Heart left ventricle (tissue), 16 donors: ENCODE results near the gene SEC61A1. TPM values are rescaled to one million over a fixed set of nuclear protein-coding genes. Genes with fewer than 3 reads are reported as not detected.
A peak's percentile ranks its signal among the peaks of the same experiment; 100 is the strongest.

Experiments used
- ATAC-seq, 4 donors: fragments of 200-7000 bp; cut with Tn5 transposase; one replicate each; pipeline ENCODE4 v1.9.1; 2020 to 2022; ENCODE audit warnings: moderate library complexity in 4 of 4, mild to moderate bottlenecking in 3 of 4, moderate number of reproducible peaks in 1 of 4
- DNase-seq, 5 donors: peaks; one replicate each; pipeline ENCODE4 v3.0.0-alpha.2; 2020
- H3K27ac ChIP-seq, 12 donors: fragments of 200-600 bp; sonication (generic) in 4 of 12; one replicate each; pipeline versions ENCODE4 v1.5.0 to v1.8.0; 2016 to 2022; ENCODE audit warnings: mild to moderate bottlenecking in 2 of 12
- H3K27me3 ChIP-seq, 9 donors: fragments of 200-600 bp; sonication (generic) in 2 of 9; one replicate each; pipeline versions ENCODE4 v1.5.1 to v1.8.0; 2016 to 2022; ENCODE audit warnings: mild to moderate bottlenecking in 3 of 9
- H3K36me3 ChIP-seq, 9 donors: fragments of 200-600 bp; sonication (generic) in 2 of 9; one replicate each; pipeline versions ENCODE4 v1.5.0 to v1.8.0; 2018 to 2022; ENCODE audit warnings: mild to moderate bottlenecking in 2 of 9
- H3K4me1 ChIP-seq, 12 donors: fragments of 200-600 bp; sonication (generic) in 4 of 12; one replicate each; pipeline versions ENCODE4 v1.5.0 to v1.8.0; 2016 to 2022; ENCODE audit warnings: mild to moderate bottlenecking in 3 of 12
- H3K4me3 ChIP-seq, 12 donors: fragments of 200-600 bp; sonication (generic) in 4 of 12; one replicate each; pipeline versions ENCODE4 v1.5.0 to v1.8.0; 2017 to 2022; ENCODE audit warnings: mild to moderate bottlenecking in 9 of 12, moderate library complexity in 4 of 12
- H3K9me3 ChIP-seq, 12 donors: fragments of 200-600 bp; sonication (generic) in 4 of 12; one replicate each; pipeline versions ENCODE4 v1.5.0 to v1.8.0; 2016 to 2022; ENCODE audit warnings: mild to moderate bottlenecking in 1 of 12
- CTCF ChIP-seq, 12 donors: fragments of 200-600 bp; sonication (generic) in 4 of 12; IDR thresholded peaks; one replicate each; pipeline versions ENCODE4 v1.5.0 to v1.8.0; 2018 to 2022; ENCODE audit warnings: antibody characterized with exemption in 12 of 12, mild to moderate bottlenecking in 5 of 12
- POLR2A ChIP-seq, 2 donors: fragments of 450-650 bp; IDR thresholded peaks; one replicate each; pipeline ENCODE4 v1.6.1; 2017; ENCODE audit warnings: antibody characterized with exemption in 2 of 2, mild to moderate bottlenecking in 2 of 2, moderate library complexity in 2 of 2
- WGBS, 4 donors: extraction: QIAGEN DNeasy Blood & Tissue Kit in 2 of 4; methylation state at CpG; one replicate each; pipeline versions ENCODE4 v1.1.5 to v1.1.7; 2013 to 2018; 5-methylcytosine and 5-hydroxymethylcytosine counted together
- intact Hi-C, 10 donors: fragments of 100-400 bp; cut with DNase I; formaldehyde crosslinking; loops; one replicate each; pipeline versions ENCODE4 v1.11.1 to v1.14.2; 2022
- polyA plus RNA-seq, 2 donors: library from polyadenylated mRNA; stranded (reverse); fragments of 200-250 nt; gene quantifications; one replicate each; pipeline ENCODE4 v1.2.3, GENCODE V29; 2013
- total RNA-seq, 9 donors: library from RNA; depleted of rRNA in 2 of 9; stranded (reverse); fragments of >200 nt in 2 of 9; fragmentation: NEBNext Ultra II Directional in 3 of 9; extraction: Animal tissue kit (Norgen Biotek cat#: 25700) in 3 of 9; gene quantifications; one replicate each; pipeline versions ENCODE4 v1.1.0 to v1.2.4, GENCODE V29; 2016 to 2023
- donor health status: ischemic (EF 13 %, LVEDD 7.1; RV severe dilation, severe dysfunction).
- donor health status: healthy with polysubstance abuse.
- donor health status: DM: no; HTN: yes; CAD: no.
- donor health status: DM: no; HTN: no; CAD: no.
- donor health status: ischemic (EF 25% LVEDD 6.9; RV normal size, moderate dysfunction).
- donor health status: ischemic (EF 25% LVEDD 5.7; RV mildly dilated, moderate dysfunction).
- donor health status: healthy.
- donor health status: DM: yes; HTN: yes; CAD: no.
- donor health status: ischemic (EF 35%, LVEDD 5.7; RV mildly dilated, moderate dysfunction).
- donor health status: nonischemic (EF 11% LVEDD 7.7; RV severe dilation, severe dysfunction).
- donor health status: DM: yes; HTN: yes; CAD: no.
- donor health status: PGD.
- donor health status: ischemic (EF 29% LVEDD 5.4; RV normal size, mild dysfunction).
- donor health status: nonischemic (EF 23%, LVEDD 6.1; RV moderate dilation, normal function).

SEC61A1 gene
- total and polyA plus RNA-seq, 11 donors: 36.5 to 179 (median 78.2) TPM

DNA sequence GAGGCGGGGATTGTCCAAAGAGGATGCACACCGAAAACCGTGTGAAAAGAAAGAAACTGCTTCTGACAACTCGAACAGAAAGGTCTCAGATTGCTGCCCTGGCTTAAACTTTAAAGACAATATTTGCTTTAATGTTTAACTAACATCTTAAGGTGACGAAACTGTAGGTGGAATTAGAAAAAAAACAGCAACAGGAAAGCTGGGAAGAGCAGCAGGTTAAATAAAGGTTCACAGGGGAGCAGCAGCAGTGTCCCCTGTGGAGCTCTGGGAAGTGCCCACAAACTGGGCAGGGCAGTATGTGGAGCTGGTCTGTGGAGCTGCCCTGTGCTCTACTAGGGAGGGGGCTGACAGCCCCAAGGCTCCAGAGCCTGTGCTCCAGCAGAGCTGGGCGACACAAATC is 46.0 kb downstream of the SEC61A1 start:
- no peak overlapping the region for H3K4me3 ChIP-seq
- WGBS, 4 donors: 93 to 96% (median 94%) methylated on average over 6 of the region's 6 CpGs
- H3K27me3 ChIP-seq: no peaks in the 10 kb centered on the region
- ATAC-seq (no peak), DNase-seq (no peak)
- peaks cover 0 to 93% (median 60%) of the 10 kb centered on the region in 9 donors for H3K36me3 ChIP-seq
- no peak overlapping the region for H3K27ac ChIP-seq
- TF ChIP-seq CTCF (IDR thresholded peaks at IDR 0.05) (no peak), POLR2A (IDR thresholded peaks at IDR 0.05) (no peak)
- intact Hi-C loops: loop anchor here (5.0 to 10.0 kb wide), 8 partner anchors 34 to 509 kb away; partner anchors contain the start of gene GATA2 (in 4 of the 10)
- H3K9me3 ChIP-seq: no peaks in the 10 kb centered on the region
- H3K4me1 ChIP-seq: peaks cover 0 to 23% (median 6%) of the 10 kb centered on the region in 12 donors

DNA sequence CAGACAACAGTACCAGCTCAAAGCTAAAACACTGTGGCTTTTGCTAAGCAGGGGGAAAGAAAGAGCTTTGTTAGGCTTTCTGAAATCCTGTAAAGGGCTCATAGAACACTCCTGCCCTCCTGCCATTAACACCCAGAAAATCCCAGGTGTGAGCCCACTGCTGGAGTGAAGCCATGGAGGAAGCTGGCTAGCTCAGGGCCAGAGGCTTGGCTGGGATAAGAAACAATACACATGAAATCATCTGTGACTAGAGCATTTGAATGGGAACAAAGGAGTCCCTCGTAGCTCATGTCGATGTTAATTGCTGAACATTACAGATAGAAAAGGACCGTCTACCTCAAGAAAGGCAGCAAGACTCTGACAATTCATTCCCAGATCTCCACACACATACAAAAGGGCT is 47.9 kb downstream of the SEC61A1 start:
- TF ChIP-seq POLR2A (IDR thresholded peaks at IDR 0.05): no peak
- TF ChIP-seq CTCF (IDR thresholded peaks at IDR 0.05): no peak
- peaks cover 0 to 23% (median 6%) of the 10 kb centered on the region in 12 donors for H3K4me1 ChIP-seq
- no peaks in the 10 kb centered on the region for H3K27me3 ChIP-seq
- DNase-seq (no peak), ATAC-seq (peak in 1 of 4 donors; percentile 28)
- peaks cover 0 to 92% (median 67%) of the 10 kb centered on the region in 9 donors for H3K36me3 ChIP-seq
- no peaks in the 10 kb centered on the region for H3K9me3 ChIP-seq
- no peak overlapping the region for H3K4me3 ChIP-seq
- H3K27ac ChIP-seq: peak overlapping the region in 6 of 12 donors; percentile 3 to 41 (median 32)
- WGBS, 4 donors: 40 to 65% (median 45%) methylated on average over 3 of the region's 3 CpGs
- intact Hi-C loops: no loop called here

GRCh38 chr3:128100638-128101037 is 48.4 kb downstream of the SEC61A1 start:
- WGBS, 4 donors: 49 to 74% (median 53%) methylated on average over 2 of the region's 2 CpGs
- DNase-seq (peak in 1 of 5 donors; percentile 38), ATAC-seq (peak; percentile 68 to 80 (median 74))
- Histone ChIP-seq H3K4me1 (peaks cover 0 to 18% (median 6%) of the 10 kb centered on the region in 12 donors), H3K9me3 (no peaks in the 10 kb centered on the region), H3K36me3 (peaks cover 0 to 88% (median 67%) of the 10 kb centered on the region in 9 donors), H3K27me3 (no peaks in the 10 kb centered on the region), H3K4me3 (no peak overlapping the region), H3K27ac (peak overlapping the region in 5 of 12 donors; percentile 23 to 41 (median 38))
- intact Hi-C loops: no loop called here
- TF ChIP-seq POLR2A (IDR thresholded peaks at IDR 0.05): no peak
- TF ChIP-seq CTCF (IDR thresholded peaks at IDR 0.05): no peak

DNA sequence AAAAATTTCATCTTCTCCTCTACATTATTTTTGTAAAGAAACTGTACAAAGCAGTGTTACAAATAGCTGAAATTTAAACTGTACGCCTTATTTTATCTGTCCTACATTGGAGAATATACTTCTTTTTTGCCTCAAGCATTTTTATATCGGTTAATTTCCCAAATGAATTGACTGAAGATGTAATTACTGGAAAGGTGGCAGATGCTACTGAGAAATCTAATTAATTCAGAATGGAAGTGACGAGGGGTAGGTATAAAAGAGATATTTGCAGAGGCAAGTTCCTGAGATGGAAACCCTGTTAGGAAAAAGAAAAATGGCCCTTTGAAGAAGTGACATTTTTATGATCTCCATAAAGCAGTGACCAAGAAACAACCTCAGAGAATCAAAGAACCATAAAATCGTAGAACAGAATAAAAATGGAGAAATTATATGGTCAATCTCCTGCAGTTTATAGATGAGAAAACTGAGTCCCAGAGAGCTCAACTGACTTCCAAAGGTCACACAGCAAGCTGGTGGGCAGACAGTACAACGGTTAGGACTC is 51.0 kb downstream of the SEC61A1 start:
- intact Hi-C loops: no loop called here
- H3K27ac ChIP-seq: no peak overlapping the region
- H3K9me3 ChIP-seq: no peaks in the 10 kb centered on the region
- WGBS, 4 donors: 93 to 97% (median 94%) methylated on average over 5 of the region's 5 CpGs
- peaks cover 0 to 67% (median 47%) of the 10 kb centered on the region in 9 donors for H3K36me3 ChIP-seq
- peaks cover 0 to 22% (median 7%) of the 10 kb centered on the region in 12 donors for H3K4me1 ChIP-seq
- ATAC-seq: no peak
- H3K4me3 ChIP-seq: no peak overlapping the region
- TF ChIP-seq CTCF (IDR thresholded peaks at IDR 0.05): no peak
- TF ChIP-seq POLR2A (IDR thresholded peaks at IDR 0.05): no peak
- no peaks in the 10 kb centered on the region for H3K27me3 ChIP-seq
- DNase-seq: no peak
